Measurements from ENCODE around the gene GAB3.

GAB3 gene

GRCh38 chrX:154696676-154697045 lies 54.2 kb downstream of the GAB3 start:
- no peak for TF ChIP-seq CTCF (IDR thresholded peaks at IDR 0.05)

- TF ChIP-seq CTCF (IDR thresholded peaks at IDR 0.05) = no peak
Observed at GRCh38 chrX:154695911-154696675, 54.8 kb downstream of the GAB3 start.

- no peak for TF ChIP-seq CTCF (IDR thresholded peaks at IDR 0.05)
Observed at GRCh38 chrX:154693394-154693793, 57.5 kb downstream of the GAB3 start.

- TF ChIP-seq CTCF (IDR thresholded peaks at IDR 0.05) = no peak
Observed at GRCh38 chrX:154661899-154662298, 89.0 kb downstream of the GAB3 start.

- TF ChIP-seq CTCF (IDR thresholded peaks at IDR 0.05) = no peak
Observed at GRCh38 chrX:154661170-154661569, 89.7 kb downstream of the GAB3 start.

GRCh38 chrX:154660541-154660940 lies 90.3 kb downstream of the GAB3 start:
- no peak for TF ChIP-seq CTCF (IDR thresholded peaks at IDR 0.05)

- TF ChIP-seq CTCF (IDR thresholded peaks at IDR 0.05) = no peak
Observed at GRCh38 chrX:154658957-154659356, 91.9 kb downstream of the GAB3 start.

GRCh38 chrX:154658187-154658586 lies 92.7 kb downstream of the GAB3 start:
- TF ChIP-seq CTCF (IDR thresholded peaks at IDR 0.05) = no peak
